ENCODE measurements around the gene ERCC6.
A peak's percentile ranks its signal among the peaks of the same experiment; 100 is the strongest.

The ERCC6 gene

DNA sequence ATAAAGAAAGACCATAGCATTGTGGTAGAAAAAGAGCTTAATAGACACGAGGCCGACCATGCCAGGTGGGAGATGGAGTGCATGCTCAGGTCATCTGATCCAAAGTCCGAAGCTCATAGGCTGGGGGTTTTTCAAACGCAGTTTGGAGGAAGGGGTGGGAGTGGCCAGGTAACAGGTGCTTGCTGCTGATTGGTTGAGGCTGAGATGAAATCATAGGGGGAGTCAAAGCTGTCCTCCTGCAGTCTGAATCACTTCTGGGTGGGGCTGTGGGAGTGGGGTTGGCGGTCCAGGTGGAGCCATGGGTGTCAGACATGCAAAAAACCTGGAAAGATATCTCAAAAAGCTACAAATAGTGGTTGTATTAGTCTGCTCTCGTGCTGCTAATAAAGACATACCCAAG, 2.8 kb upstream of the ERCC6 start:
- no peaks in the 10 kb centered on the region for H3K27me3 ChIP-seq (ENCODE audit: low read depth, low read length)
- peaks cover 16% of the 10 kb centered on the region for H3K79me2 ChIP-seq (ENCODE audit: low read length)
- TF ChIP-seq EZH2phosphoT487 (IDR thresholded peaks at IDR 0.05; ENCODE audit: low read depth): no peak
- TF ChIP-seq, protein P1, sequence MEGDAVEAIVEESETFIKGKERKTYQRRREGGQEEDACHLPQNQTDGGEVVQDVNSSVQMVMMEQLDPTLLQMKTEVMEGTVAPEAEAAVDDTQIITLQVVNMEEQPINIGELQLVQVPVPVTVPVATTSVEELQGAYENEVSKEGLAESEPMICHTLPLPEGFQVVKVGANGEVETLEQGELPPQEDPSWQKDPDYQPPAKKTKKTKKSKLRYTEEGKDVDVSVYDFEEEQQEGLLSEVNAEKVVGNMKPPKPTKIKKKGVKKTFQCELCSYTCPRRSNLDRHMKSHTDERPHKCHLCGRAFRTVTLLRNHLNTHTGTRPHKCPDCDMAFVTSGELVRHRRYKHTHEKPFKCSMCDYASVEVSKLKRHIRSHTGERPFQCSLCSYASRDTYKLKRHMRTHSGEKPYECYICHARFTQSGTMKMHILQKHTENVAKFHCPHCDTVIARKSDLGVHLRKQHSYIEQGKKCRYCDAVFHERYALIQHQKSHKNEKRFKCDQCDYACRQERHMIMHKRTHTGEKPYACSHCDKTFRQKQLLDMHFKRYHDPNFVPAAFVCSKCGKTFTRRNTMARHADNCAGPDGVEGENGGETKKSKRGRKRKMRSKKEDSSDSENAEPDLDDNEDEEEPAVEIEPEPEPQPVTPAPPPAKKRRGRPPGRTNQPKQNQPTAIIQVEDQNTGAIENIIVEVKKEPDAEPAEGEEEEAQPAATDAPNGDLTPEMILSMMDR (IDR thresholded peaks at IDR 0.05; ENCODE audit: low read depth, low read length): no peak
- H3K9me3 ChIP-seq (ENCODE audit: insufficient read depth, low read length): 0 out of 2 replicates have a peak, but pooled peaks cover 5% of the 10 kb centered on the region
- peaks cover 12% of the 10 kb centered on the region for H3K4me1 ChIP-seq (ENCODE audit: low read length)
- H4K20me1 ChIP-seq (ENCODE audit: insufficient read depth, low read length): no peaks in the 10 kb centered on the region
- H2AFZ ChIP-seq (ENCODE audit: low read depth, low read length): no peak overlapping the region
- H3K9ac ChIP-seq (ENCODE audit: low read length): no peak overlapping the region
- no peak overlapping the region for H3K27ac ChIP-seq (ENCODE audit: low read length)
- H3K4me3 ChIP-seq (ENCODE audit: low read length): no peak overlapping the region
- H3K36me3 ChIP-seq (replicated peaks; ENCODE audit: low read depth, low read length): no peaks in the 10 kb centered on the region
- no peak overlapping the region for H3K4me2 ChIP-seq (ENCODE audit: low read length)

DNA sequence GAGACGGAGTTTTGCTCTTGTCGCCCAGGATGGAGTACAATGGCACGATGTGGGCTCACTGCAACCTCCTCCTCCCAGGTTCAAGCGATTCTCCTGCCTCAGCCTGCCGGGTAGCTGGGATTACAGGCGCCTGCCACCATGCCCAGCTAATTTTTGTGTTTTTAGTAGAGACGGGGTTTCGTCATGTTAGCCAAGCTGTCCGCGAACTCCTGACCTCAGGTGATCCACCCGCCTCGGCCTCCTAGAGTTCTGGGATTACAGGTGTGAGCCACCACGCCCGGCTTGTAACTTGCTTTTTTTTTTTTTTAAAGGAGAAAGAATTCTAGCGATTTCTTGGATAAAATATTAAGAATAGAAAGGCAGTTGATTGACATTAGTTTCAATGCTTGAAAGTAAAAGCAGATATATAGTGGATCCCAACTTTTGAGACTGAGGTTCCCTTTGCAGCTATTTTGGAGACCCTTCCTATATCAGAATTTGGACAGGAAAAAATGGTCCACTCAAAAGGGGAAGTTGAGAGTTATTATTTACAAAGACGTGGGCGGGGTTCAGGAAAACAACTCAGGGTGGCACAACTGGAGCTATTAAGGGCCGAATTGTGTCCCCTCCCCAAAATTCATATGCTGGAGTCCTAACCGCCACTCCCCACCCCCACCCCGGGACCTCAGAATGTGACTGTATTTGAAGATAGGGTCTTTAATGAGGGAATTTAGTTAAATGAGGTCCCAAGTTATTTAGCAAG, 1.3 kb upstream of the ERCC6 start:
- H3K9ac ChIP-seq (ENCODE audit: low read length): no peak overlapping the region
- no peak overlapping the region for H3K4me2 ChIP-seq (ENCODE audit: low read length)
- peaks cover 28% of the 10 kb centered on the region for H3K79me2 ChIP-seq (ENCODE audit: low read length)
- no peak overlapping the region for H2AFZ ChIP-seq (ENCODE audit: low read depth, low read length)
- TF ChIP-seq, protein P1 (IDR thresholded peaks at IDR 0.05; ENCODE audit: low read depth, low read length): no peak
- no peak for TF ChIP-seq EZH2phosphoT487 (IDR thresholded peaks at IDR 0.05; ENCODE audit: low read depth)
- H3K9me3 ChIP-seq (ENCODE audit: insufficient read depth, low read length): 0 out of 2 replicates have a peak, but pooled peaks cover 4% of the 10 kb centered on the region
- no peak overlapping the region for H3K27ac ChIP-seq (ENCODE audit: low read length)
- no peaks in the 10 kb centered on the region for H3K27me3 ChIP-seq (ENCODE audit: low read depth, low read length)
- H4K20me1 ChIP-seq (ENCODE audit: insufficient read depth, low read length): no peaks in the 10 kb centered on the region
- peaks cover 25% of the 10 kb centered on the region for H3K4me1 ChIP-seq (ENCODE audit: low read length)
- H3K36me3 ChIP-seq (replicated peaks; ENCODE audit: low read depth, low read length): no peaks in the 10 kb centered on the region
- H3K4me3 ChIP-seq (ENCODE audit: low read length): no peak overlapping the region

DNA sequence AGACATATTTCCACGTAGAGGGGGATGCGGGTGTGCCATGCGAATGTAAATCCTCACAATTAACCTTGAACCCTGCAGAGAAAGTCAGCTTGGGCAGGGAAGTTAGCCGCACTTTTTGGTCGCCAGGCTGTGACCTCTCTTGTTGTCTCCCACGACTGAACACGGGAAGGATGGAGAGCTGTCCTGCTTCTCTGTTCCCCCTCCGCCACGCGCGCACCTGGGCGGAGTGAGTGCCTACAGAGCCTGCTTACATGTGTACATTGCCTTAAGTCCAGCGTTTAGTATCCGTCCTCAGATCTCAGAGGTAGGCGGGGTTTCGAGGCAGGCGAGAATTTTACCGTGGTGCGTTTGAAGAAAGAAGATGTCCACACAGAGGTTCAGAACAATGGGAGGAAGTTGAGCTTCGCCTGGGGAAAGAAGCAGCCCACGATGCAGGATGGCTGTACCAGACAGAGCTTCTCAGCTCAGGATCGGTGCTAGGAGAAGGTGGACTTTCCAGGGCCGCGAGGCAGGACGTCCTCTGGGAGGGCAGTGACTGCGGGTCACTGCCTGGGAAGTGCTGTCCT, 482 bp upstream of the ERCC6 start:
- Histone ChIP-seq H3K27me3 (ENCODE audit: low read depth, low read length) (no peaks in the 10 kb centered on the region), H3K4me3 (ENCODE audit: low read length) (peak overlapping the region; percentile 99), H3K79me2 (ENCODE audit: low read length) (peaks cover 28% of the 10 kb centered on the region), H3K4me2 (ENCODE audit: low read length) (peak overlapping the region; percentile 95), H2AFZ (ENCODE audit: low read depth, low read length) (peak overlapping the region; percentile 86), H3K27ac (ENCODE audit: low read length) (no peak overlapping the region), H3K36me3 (replicated peaks; ENCODE audit: low read depth, low read length) (no peaks in the 10 kb centered on the region), H3K9me3 (ENCODE audit: insufficient read depth, low read length) (no peaks in the 10 kb centered on the region), H3K4me1 (ENCODE audit: low read length) (peaks cover 34% of the 10 kb centered on the region), H4K20me1 (ENCODE audit: insufficient read depth, low read length) (no peaks in the 10 kb centered on the region), H3K9ac (ENCODE audit: low read length) (peak overlapping the region; percentile 52)
- no peak for TF ChIP-seq EZH2phosphoT487 (IDR thresholded peaks at IDR 0.05; ENCODE audit: low read depth)
- TF ChIP-seq, protein P1 (IDR thresholded peaks at IDR 0.05; ENCODE audit: low read depth, low read length): no peak

DNA sequence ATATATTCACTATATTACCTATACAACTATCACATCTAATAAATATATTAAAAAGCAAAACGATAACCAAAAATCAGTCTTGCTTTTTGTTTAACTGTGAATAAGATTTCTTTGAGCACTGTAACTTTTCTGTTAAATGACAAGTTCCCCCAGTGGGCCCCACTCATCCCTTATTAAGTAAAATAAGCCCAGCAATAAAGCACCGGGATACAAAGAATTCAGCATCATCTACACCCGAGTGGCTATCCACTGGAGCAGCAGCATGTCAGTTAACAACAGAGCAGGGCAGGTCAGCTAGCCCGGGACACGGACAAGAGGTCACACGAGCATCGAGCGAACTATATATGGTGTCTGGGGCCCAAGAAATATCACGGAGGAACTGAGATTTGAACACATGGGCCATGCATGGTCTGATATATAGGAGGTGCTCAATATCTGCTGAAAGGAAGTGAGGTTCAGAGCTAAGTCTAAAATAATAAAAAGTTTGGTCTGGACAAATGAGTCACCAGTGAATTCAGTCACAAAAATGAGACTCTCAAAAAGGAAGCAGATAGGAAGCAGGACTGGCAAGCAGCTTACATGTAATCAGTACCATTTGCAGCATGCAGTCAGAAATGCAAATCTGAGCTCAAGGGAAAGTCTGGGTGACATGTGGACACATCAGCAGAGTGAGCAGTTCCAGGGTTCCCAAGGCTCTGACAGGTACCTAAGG, 4.1 kb downstream of the ERCC6 start:
- Histone ChIP-seq H3K27ac (ENCODE audit: low read length) (peak overlapping the region; percentile 97), H4K20me1 (ENCODE audit: insufficient read depth, low read length) (no peaks in the 10 kb centered on the region), H3K9me3 (ENCODE audit: insufficient read depth, low read length) (no peaks in the 10 kb centered on the region), H3K79me2 (ENCODE audit: low read length) (peaks cover 52% of the 10 kb centered on the region), H3K27me3 (ENCODE audit: low read depth, low read length) (no peaks in the 10 kb centered on the region), H3K9ac (ENCODE audit: low read length) (peak overlapping the region; percentile 62), H3K4me3 (ENCODE audit: low read length) (peak overlapping the region; percentile 42), H2AFZ (ENCODE audit: low read depth, low read length) (no peak overlapping the region), H3K36me3 (replicated peaks; ENCODE audit: low read depth, low read length) (peaks cover 22% of the 10 kb centered on the region), H3K4me2 (ENCODE audit: low read length) (peak overlapping the region; percentile 69), H3K4me1 (ENCODE audit: low read length) (peaks cover 46% of the 10 kb centered on the region)
- TF ChIP-seq, protein P1 (IDR thresholded peaks at IDR 0.05; ENCODE audit: low read depth, low read length): no peak
- TF ChIP-seq EZH2phosphoT487 (IDR thresholded peaks at IDR 0.05; ENCODE audit: low read depth): no peak

Data from OCI-LY3 (cell line).